ENCODE data around the gene DLX5. TPM values are rescaled to one million over a fixed set of nuclear protein-coding genes. Genes with fewer than 3 reads are reported as not detected.

Gene DLX5
- total RNA-seq, 4 donors from 2014 or later: 0.26 to 5.9 (median 0.52) TPM; not detected in 1

DNA sequence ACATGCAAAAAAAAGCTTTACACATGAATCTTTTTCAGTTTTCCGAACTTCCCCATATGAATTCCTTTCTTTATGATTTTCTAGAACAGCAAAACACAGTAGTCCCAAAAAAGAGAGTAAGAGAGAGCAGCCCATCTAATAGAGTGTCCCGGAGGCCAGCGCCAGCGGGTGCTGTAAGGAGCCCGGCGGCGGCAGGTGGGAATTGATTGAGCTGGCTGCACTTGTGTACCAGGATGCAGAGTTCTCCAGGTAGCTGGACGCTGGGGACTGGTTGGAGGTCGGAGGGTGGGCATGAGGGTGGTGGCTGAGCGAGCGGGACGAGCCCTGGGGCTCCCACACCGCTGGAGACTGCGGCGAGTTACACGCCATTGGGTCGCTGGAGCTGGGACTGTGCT is 4.0 kb downstream of the DLX5 start:
- no peaks in the 10 kb centered on the region for H3K36me3 ChIP-seq
- H3K9me3 ChIP-seq: no peaks in the 10 kb centered on the region
- no peak overlapping the region for H3K4me3 ChIP-seq
- peaks cover 11 to 88% of the 10 kb centered on the region in 2 donors for H3K27me3 ChIP-seq
- intact Hi-C loops (cut with DNase I; ENCODE audit: low total_unique reads): no loop called here
- H3K27ac ChIP-seq: no peak overlapping the region
- DNase-seq: no peak
- TF ChIP-seq, protein P1, sequence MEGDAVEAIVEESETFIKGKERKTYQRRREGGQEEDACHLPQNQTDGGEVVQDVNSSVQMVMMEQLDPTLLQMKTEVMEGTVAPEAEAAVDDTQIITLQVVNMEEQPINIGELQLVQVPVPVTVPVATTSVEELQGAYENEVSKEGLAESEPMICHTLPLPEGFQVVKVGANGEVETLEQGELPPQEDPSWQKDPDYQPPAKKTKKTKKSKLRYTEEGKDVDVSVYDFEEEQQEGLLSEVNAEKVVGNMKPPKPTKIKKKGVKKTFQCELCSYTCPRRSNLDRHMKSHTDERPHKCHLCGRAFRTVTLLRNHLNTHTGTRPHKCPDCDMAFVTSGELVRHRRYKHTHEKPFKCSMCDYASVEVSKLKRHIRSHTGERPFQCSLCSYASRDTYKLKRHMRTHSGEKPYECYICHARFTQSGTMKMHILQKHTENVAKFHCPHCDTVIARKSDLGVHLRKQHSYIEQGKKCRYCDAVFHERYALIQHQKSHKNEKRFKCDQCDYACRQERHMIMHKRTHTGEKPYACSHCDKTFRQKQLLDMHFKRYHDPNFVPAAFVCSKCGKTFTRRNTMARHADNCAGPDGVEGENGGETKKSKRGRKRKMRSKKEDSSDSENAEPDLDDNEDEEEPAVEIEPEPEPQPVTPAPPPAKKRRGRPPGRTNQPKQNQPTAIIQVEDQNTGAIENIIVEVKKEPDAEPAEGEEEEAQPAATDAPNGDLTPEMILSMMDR (IDR thresholded peaks at IDR 0.05): no peak
- TF ChIP-seq POLR2A (IDR thresholded peaks at IDR 0.05): no peak
- H3K4me1 ChIP-seq: peaks cover 0 to 15% of the 10 kb centered on the region in 2 donors

DNA sequence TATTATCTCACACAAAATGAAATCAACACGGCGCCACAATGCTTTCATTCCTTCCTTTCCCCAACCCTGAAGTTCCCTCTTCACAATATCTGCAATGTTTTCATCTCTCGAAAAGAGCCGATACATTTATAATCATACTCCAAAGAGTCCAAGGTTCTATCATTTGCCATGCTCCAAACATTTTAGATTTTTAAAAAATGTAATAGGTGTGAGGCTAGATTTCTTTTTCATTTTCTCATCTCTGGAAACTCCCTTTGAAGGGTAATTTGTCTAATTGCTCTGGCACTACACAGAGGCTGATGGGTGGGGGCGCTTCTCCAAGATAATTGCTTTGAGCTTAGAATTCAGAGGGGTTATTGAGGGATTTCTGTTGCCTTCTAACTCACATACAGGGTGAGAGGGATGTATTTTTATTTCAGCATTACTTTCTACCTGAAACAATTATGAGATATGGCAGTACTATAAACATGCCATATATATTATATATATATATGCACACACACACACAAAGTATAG is 4.9 kb downstream of the DLX5 start:
- intact Hi-C loops (cut with DNase I; ENCODE audit: low total_unique reads): no loop called here
- H3K4me1 ChIP-seq: peaks cover 0 to 15% of the 10 kb centered on the region in 2 donors

DNA sequence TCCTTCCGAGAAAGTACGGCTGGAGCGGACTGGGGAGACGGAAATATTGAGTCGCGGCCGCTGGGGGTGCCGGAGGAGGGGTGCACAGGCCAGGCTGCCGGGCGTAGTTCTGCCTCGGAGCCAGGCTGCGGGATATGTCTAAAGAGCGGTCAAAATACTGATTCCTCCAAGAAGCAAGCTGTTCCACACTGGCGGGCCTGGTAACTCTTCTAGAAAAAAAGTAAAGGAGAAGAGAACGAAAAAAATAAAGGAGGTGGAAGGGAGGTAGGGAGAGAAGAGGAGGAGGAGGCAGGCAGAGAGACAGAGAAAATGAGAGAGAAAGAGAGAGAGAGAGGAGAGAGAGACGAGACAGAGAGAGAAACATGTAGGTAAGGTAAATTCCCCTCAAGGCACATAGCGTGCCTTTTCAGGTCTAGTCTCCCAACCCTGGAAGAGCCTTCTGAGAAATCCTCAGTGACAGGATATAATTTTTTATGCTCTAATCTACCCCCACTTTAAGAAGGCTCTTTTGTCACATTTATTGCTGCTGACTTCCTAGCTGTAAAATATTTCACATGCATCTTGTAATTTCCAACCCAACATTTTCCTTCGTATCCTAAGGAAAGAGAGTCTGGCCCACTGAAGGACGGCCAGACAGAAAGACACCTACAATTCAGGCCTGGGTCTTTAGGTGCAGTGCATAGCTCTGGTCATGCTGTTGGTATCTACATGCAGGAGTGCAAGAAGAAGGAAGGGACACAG is 5.7 kb downstream of the DLX5 start:
- Histone ChIP-seq H3K4me3 (no peak overlapping the region), H3K27ac (no peak overlapping the region), H3K36me3 (no peaks in the 10 kb centered on the region), H3K4me1 (peaks cover 0 to 15% of the 10 kb centered on the region in 2 donors), H3K27me3 (peaks cover 7 to 92% of the 10 kb centered on the region in 2 donors), H3K9me3 (no peaks in the 10 kb centered on the region)
- DNase-seq: no peak
- TF ChIP-seq POLR2A (IDR thresholded peaks at IDR 0.05): no peak
- TF ChIP-seq, protein P1 (IDR thresholded peaks at IDR 0.05): no peak
- intact Hi-C loops (cut with DNase I; ENCODE audit: low total_unique reads): no loop called here

More for the DNA sequence above, 4.9 kb downstream of the DLX5 start:
- no peak overlapping the region for H3K4me3 ChIP-seq
- peaks cover 7 to 87% of the 10 kb centered on the region in 2 donors for H3K27me3 ChIP-seq
- TF ChIP-seq, protein P1 (IDR thresholded peaks at IDR 0.05): no peak
- no peak for TF ChIP-seq POLR2A (IDR thresholded peaks at IDR 0.05)
- no peak overlapping the region for H3K27ac ChIP-seq
- H3K9me3 ChIP-seq: no peaks in the 10 kb centered on the region
- no peaks in the 10 kb centered on the region for H3K36me3 ChIP-seq
- DNase-seq: no peak

DNA sequence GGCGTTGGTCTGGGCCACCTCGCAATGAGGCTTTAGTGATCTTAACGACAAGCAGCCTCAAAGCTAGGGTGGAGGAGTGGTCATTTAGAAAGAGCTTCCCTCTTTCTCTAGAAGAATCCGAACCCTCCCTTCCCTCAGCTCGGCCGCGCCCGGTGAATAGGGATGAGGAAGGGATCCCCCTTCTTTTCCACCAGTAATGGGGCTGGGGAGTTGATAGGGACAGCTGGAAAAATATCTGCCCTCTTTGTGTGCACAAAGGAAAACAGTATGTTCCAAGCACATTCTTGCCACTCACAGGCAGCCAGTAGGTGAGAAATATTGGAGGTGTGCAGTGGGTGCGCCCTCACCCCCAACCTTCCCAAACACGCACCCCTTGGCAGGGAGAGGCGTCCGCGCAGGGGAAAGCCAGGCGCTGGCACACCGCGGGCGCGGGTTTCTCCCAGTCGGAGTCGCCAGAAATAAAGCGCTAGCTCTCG is 6.5 kb downstream of the DLX5 start:
- H3K9me3 ChIP-seq: no peaks in the 10 kb centered on the region
- no peak for TF ChIP-seq POLR2A (IDR thresholded peaks at IDR 0.05)
- TF ChIP-seq, protein P1 (IDR thresholded peaks at IDR 0.05): no peak
- DNase-seq: no peak
- no peak overlapping the region for H3K4me3 ChIP-seq
- H3K27ac ChIP-seq: no peak overlapping the region
- H3K27me3 ChIP-seq: peaks cover 7 to 92% of the 10 kb centered on the region in 2 donors
- intact Hi-C loops (cut with DNase I; ENCODE audit: low total_unique reads): no loop called here
- H3K36me3 ChIP-seq: no peaks in the 10 kb centered on the region
- H3K4me1 ChIP-seq: peaks cover 0 to 15% of the 10 kb centered on the region in 2 donors
